T-helper 17 cell (primary cell): Measurements from ENCODE around the gene ADARB2. TPM values are rescaled to one million over a fixed set of nuclear protein-coding genes. Genes with fewer than 3 reads are reported as not detected.

Experiments used
- ATAC-seq: fragments of 150-1000 bp; cut with Tn5 transposase; 2 replicates; pipeline ENCODE4 v1.10.0; 2021; ENCODE audit warnings: mild to moderate bottlenecking, moderate library complexity
- DNase-seq, 3 donors: peaks; one replicate each; pipeline versions ENCODE4 v3.0.0 to v3.0.0-alpha.2; 2020 to 2021
- H3K9me3 ChIP-seq: one replicate; pipeline ENCODE4 v1.7.0; 2013; ENCODE audit warnings: low read length, mild to moderate bottlenecking; ENCODE audit not compliant: control insufficient read depth, poor library complexity, severe bottlenecking
- H3K27ac Mint-ChIP-seq: one replicate; pipeline ENCODE4 v1.8.0; 2022; ENCODE audit warnings: mild to moderate bottlenecking, moderate library complexity, mixed read lengths
- H3K27me3 Mint-ChIP-seq: one replicate; pipeline ENCODE4 v1.8.0; 2022; ENCODE audit warnings: mixed read lengths
- H3K36me3 Mint-ChIP-seq: one replicate; pipeline ENCODE4 v1.8.0; 2022; ENCODE audit warnings: low read depth, mixed read lengths
- H3K4me1 Mint-ChIP-seq: one replicate; pipeline ENCODE4 v1.8.0; 2022; ENCODE audit warnings: mild to moderate bottlenecking, mixed read lengths
- H3K4me3 Mint-ChIP-seq: one replicate; pipeline ENCODE4 v1.8.0; 2022; ENCODE audit warnings: mild to moderate bottlenecking, moderate library complexity, mixed read lengths
- total RNA-seq, 4 donors: library from RNA in 2 of 4; stranded (reverse) in 2 of 4; gene quantifications; one replicate each; pipeline ENCODE4 v1.2.3 and lab custom pipeline; 2022 to 2026

ADARB2 gene
- total RNA-seq, 2 donors from 2014 or later = 0.18 TPM; not detected in 1

DNA sequence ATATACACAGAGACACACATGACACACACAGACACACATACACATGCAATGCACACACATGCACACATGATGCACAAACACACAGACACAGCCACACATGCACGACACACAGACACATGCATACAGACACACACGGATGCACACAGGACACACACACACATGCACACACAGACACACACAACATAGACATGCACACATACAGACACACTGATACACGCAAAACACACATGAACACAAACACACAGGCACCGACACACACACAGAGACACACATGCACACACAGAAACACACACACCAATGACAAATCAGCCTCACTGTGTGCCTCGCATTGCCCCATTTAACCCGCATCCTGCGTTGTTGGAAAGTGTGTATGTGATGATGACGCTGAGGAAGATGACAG is 232.4 kb downstream of the ADARB2 start:
- H3K27ac Mint-ChIP-seq = no peak overlapping the region
- ATAC-seq (no peak), DNase-seq (no peak)
- peaks cover 4% of the 10 kb centered on the region for H3K27me3 Mint-ChIP-seq
- no peaks in the 10 kb centered on the region for H3K4me1 Mint-ChIP-seq
- H3K4me3 Mint-ChIP-seq = no peak overlapping the region
- H3K9me3 ChIP-seq = no peaks in the 10 kb centered on the region
- H3K36me3 Mint-ChIP-seq = no peaks in the 10 kb centered on the region

DNA sequence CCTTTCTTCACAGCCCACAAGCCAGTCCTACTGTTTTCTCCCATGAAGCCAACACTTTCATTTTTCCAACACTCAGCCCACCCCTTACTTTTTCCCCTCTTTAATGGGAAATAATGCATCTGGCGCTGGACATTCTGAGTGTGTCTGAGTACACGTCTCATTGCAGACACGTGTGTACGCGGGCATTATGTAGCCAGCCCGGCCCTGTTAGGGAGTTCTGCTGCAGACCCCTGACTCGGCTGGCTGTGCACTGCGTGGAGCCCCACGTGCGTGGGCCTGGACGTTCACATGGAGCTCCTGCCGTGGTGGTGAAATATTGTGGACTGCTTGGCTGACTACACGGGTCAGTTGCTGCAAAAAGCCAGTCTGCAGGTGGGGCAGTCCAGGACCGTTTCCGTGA is 233.0 kb downstream of the ADARB2 start:
- H3K4me3 Mint-ChIP-seq = no peak overlapping the region
- ATAC-seq = no peak

DNA sequence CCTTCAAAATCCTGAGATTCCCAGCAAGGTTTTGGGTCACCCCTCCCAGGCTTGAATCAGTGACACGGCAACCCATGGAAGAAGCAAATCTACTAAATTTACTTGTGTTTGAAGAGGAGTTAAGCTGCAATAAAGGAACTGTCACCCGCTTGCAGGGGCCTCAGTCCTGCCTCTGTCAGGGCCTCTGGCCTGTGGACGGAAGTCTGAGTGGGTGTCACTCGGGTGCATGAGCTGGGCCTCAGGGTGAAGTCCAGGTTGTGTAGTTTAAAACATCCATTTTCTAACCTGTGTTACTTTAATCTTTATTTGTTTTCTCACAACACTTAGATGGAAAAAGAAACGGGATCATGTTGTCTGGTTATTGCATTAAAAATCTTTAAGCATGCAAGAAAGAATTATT is 234.9 kb downstream of the ADARB2 start:
- H3K36me3 Mint-ChIP-seq = no peaks in the 10 kb centered on the region
- DNase-seq (no peak), ATAC-seq (no peak)
- H3K27me3 Mint-ChIP-seq = no peaks in the 10 kb centered on the region
- no peaks in the 10 kb centered on the region for H3K4me1 Mint-ChIP-seq
- H3K9me3 ChIP-seq = no peaks in the 10 kb centered on the region
- no peak overlapping the region for H3K4me3 Mint-ChIP-seq
- H3K27ac Mint-ChIP-seq = no peak overlapping the region

More for the DNA sequence above, 233.0 kb downstream of the ADARB2 start:
- H3K36me3 Mint-ChIP-seq = no peaks in the 10 kb centered on the region
- H3K27me3 Mint-ChIP-seq = peaks cover 4% of the 10 kb centered on the region
- H3K27ac Mint-ChIP-seq = no peak overlapping the region
- no peaks in the 10 kb centered on the region for H3K4me1 Mint-ChIP-seq
- H3K9me3 ChIP-seq = no peaks in the 10 kb centered on the region
- no peak for DNase-seq

DNA sequence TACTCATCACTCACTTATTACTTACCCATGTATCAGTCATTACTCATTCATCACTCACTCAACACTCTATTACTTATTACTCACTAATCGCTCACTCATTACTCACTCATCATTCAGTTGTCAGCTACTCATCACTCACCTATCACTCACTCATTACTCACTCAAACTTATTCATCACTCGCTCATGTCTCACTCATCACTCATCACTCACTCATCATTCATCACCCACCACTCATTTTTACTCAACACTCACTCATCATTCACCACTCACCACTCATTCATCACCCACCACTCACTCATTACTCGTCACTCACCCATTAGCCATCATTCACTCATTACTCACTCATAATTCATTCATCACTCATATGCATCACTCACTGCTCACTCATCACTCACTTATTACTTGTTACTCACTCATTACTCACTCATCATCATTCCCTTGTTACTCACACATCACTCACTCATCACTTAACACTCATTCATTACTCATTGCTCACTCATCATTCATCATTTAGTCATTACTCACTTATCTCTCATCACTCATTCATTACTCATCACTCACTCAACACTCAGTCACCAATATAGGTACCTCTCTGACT is 237.9 kb downstream of the ADARB2 start:
- H3K36me3 Mint-ChIP-seq = no peaks in the 10 kb centered on the region
- H3K4me3 Mint-ChIP-seq = no peak overlapping the region
- H3K27me3 Mint-ChIP-seq = no peaks in the 10 kb centered on the region
- peaks cover 3% of the 10 kb centered on the region for H3K9me3 ChIP-seq
- no peaks in the 10 kb centered on the region for H3K4me1 Mint-ChIP-seq
- no peak for ATAC-seq
- DNase-seq = no peak
- H3K27ac Mint-ChIP-seq = no peak overlapping the region

DNA sequence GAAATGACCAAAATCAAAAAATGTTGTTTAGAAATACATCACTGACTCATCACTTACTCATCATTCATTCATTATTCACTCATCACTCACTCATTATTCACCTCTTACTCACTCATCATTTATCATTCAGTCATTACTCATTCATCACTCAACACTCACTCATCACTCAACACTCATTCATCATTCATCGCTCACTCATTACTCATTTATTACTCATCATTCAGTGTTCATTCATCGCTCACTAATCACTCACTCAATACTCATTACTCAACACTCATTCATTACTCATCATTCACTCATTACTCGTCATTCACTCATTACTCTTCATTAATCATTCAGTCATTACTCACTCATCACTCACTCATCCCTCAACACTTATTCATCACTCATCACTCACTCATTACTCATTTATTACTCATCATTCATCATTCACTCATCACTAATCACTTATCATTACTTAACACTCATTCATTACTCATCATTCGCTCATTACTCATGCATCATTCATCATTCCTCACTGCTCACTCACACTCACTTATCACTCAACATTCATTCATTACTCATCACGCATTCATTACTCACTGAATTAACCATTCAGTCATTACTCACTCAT is 238.5 kb downstream of the ADARB2 start:
- DNase-seq (no peak), ATAC-seq (no peak)
- Mint-ChIP-seq H3K27me3 (no peaks in the 10 kb centered on the region), H3K4me1 (no peaks in the 10 kb centered on the region), H3K4me3 (no peak overlapping the region), H3K27ac (no peak overlapping the region), H3K36me3 (no peaks in the 10 kb centered on the region)
- H3K9me3 ChIP-seq = peaks cover 3% of the 10 kb centered on the region

DNA sequence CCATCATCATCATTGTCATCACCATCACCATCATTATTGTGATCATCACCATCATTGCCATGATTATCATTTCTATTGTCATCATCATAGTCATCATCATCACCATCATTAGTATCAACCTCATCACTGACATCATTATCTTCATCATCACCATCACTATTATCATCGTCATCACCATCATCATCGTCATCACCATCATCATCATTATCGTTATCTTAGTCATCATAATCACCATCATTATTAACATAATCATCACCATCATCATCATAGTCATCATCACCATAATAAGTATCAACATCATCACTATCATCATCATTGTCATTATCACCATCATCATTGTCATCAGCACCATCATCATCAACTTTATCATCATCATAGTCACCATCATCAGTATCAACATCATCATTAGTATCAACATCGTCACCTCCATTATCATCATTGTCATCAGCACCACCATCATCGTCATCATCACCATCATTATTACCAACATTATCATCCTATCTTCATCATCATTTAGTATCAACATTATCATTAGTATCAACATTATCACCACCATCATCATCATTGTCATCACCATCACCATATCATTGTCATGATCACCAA is 241.3 kb downstream of the ADARB2 start:
- H3K9me3 ChIP-seq = peaks cover 3% of the 10 kb centered on the region
- Mint-ChIP-seq H3K36me3 (no peaks in the 10 kb centered on the region), H3K27ac (no peak overlapping the region), H3K4me1 (no peaks in the 10 kb centered on the region), H3K27me3 (no peaks in the 10 kb centered on the region), H3K4me3 (no peak overlapping the region)
- no peak for DNase-seq
- no peak for ATAC-seq

DNA sequence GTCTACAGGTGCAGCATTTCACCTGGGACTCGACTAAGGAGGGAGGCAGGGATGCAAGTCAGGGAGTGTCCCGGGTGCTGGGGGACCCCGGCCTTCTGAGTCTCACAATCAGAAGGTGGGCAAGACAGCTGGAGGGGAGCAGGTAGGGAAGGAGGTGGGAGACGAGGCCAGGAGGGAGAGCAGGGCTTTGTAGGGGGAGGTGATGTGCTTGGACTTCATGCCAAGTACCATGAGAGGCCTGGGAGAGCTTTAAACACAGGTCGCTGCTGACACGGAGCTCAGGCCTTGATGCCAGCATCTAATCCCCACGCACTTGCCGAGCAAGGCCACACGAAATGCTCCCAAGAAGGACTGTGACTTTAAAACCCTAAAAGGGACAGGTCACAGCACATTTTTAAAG is 244.7 kb downstream of the ADARB2 start:
- Mint-ChIP-seq H3K36me3 (no peaks in the 10 kb centered on the region), H3K27me3 (peaks cover 12% of the 10 kb centered on the region), H3K27ac (no peak overlapping the region), H3K4me3 (no peak overlapping the region), H3K4me1 (no peaks in the 10 kb centered on the region)
- ATAC-seq (no peak), DNase-seq (no peak)
- peaks cover 3% of the 10 kb centered on the region for H3K9me3 ChIP-seq

DNA sequence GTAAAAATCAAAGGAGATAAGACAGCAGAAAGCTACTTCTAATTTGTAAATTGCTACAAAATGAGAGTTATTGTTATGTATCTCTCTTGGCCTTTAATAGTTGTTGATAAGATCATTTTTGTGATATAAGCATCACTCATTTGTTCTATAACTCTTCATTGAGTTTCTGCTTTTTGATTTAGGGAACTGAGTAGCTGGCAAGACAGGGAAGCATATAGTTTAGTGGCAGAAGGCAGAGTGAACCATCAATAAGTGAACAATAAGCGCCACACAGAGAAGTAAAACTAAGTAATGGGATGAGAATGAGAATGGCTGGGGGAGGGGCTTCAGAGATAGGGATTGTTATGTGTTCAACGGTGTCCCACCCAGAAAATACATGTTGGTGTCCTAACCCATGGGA is 245.4 kb downstream of the ADARB2 start:
- H3K27ac Mint-ChIP-seq = no peak overlapping the region
- peaks cover under 1% of the 10 kb centered on the region for H3K9me3 ChIP-seq
- no peaks in the 10 kb centered on the region for H3K36me3 Mint-ChIP-seq
- H3K27me3 Mint-ChIP-seq = peaks cover 19% of the 10 kb centered on the region
- no peak for DNase-seq
- ATAC-seq = no peak
- no peaks in the 10 kb centered on the region for H3K4me1 Mint-ChIP-seq
- H3K4me3 Mint-ChIP-seq = no peak overlapping the region

DNA sequence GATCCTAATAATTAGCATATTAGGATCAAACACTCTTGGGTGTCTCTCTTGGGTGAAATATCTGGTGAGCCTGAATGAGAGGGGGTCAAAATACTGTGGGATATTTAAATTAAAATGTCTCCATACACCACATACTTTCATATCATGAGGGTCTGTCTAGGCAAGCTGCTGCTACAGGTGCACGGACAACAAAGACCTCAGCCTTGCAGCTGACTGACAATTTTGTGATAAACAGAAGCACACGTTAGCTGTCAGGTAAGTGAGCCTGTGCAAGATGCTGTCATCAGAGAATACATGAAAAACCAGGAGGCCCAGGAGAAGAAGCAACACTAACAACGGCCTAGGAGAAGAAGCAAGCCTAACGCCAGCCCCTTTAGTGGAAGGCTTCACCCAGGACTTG is 247.5 kb downstream of the ADARB2 start:
- Mint-ChIP-seq H3K4me3 (no peak overlapping the region), H3K36me3 (no peaks in the 10 kb centered on the region), H3K4me1 (no peaks in the 10 kb centered on the region), H3K27ac (no peak overlapping the region), H3K27me3 (peaks cover 20% of the 10 kb centered on the region)
- no peak for DNase-seq
- no peaks in the 10 kb centered on the region for H3K9me3 ChIP-seq
- ATAC-seq = no peak

DNA sequence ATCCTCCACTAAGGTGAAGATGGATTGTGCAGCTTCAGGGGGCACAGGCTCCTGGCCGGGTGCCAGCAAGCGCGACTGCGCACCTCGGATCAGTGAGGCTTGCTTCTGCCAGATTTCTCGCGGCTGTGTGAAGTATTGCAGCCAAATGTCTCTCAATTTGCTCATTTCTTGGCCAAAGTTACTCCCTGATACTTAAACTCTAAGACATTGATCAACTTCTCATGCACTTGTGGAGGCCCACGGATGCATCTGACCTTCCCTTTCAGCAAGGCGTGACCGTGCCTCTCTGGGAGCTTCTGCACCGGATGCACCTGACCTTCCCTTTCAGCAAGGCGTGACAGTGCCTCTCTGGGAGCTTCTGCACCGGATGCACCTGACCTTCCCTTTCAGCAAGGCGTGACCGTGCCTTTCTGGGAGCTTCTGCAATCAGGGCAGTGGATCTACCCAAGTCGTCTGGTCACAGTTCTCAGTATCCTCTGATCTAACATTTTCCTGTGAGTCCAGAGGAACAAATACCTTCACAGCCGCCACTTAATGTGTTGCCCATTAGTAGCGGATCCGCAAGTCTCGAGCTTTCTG is 248.3 kb downstream of the ADARB2 start:
- Mint-ChIP-seq H3K36me3 (no peaks in the 10 kb centered on the region), H3K4me3 (no peak overlapping the region), H3K4me1 (no peaks in the 10 kb centered on the region), H3K27ac (no peak overlapping the region), H3K27me3 (peaks cover 25% of the 10 kb centered on the region)
- peak; percentile 71 for ATAC-seq
- H3K9me3 ChIP-seq = no peaks in the 10 kb centered on the region
- no peak for DNase-seq

DNA sequence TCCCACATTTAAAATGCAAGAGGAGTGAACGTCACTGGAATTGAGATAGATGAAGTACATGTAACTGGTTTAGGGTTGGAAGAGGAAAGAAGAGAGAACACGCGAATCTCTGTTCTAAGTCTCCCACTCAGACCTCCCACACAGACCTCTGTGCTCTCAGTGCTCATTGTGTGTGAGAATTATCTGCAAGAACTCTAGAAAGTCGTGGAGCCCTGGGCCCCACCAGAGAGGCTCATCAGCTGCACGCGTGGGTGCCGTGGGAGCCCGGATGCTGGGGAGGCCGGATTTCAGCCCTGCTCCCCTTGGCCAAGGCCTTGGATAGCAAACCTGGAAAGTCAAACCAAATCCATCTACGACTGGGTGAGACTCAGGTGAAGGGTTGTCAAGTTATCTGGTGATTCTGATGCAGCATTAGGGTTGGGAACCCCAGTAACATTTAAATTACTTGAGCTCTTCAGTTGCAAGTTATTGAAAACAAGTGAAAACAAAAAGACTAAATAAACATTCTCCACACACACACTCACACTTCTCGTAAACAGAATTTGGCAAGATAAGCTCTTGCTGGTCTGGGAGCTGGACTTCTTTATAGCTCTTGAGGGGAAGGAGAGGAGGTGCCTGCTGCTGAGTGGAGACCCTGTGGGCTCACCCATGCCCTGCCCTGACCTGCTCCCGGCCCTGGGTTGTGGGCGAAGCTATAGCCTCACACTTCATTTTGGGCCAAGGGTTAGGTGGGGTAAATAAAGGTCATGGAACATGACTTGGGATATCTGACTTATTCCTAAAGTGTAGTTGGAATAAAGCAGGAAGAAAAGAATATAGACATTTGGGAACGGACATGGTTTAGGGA is 250.3 kb downstream of the ADARB2 start:
- no peak for DNase-seq
- Mint-ChIP-seq H3K4me3 (no peak overlapping the region), H3K27me3 (peaks cover 26% of the 10 kb centered on the region), H3K27ac (no peak overlapping the region), H3K4me1 (no peaks in the 10 kb centered on the region), H3K36me3 (no peaks in the 10 kb centered on the region)
- H3K9me3 ChIP-seq = no peaks in the 10 kb centered on the region
- ATAC-seq = no peak

DNA sequence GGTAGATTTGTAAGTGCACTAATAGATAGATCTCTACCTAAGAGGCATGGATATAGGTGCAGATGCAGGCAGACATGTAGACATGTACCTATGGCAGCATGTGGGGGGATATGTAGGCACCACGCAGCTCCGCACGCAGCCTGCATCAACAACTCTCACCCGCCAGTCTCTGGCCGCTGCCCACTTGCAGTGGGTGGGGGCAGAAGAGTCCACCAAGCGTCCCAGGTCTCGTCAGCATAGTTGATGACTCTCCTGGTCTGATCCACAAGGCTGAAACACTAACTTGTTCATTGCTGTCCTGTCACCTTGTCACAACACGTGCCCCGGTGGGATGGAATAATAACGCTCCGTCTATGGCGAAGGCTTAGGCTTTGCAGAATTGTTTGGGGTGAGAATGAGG is 252.0 kb downstream of the ADARB2 start:
- no peaks in the 10 kb centered on the region for H3K4me1 Mint-ChIP-seq
- H3K36me3 Mint-ChIP-seq = no peaks in the 10 kb centered on the region
- no peaks in the 10 kb centered on the region for H3K9me3 ChIP-seq
- DNase-seq = no peak
- ATAC-seq = no peak
- H3K27me3 Mint-ChIP-seq = peaks cover 26% of the 10 kb centered on the region
- no peak overlapping the region for H3K27ac Mint-ChIP-seq
- no peak overlapping the region for H3K4me3 Mint-ChIP-seq

DNA sequence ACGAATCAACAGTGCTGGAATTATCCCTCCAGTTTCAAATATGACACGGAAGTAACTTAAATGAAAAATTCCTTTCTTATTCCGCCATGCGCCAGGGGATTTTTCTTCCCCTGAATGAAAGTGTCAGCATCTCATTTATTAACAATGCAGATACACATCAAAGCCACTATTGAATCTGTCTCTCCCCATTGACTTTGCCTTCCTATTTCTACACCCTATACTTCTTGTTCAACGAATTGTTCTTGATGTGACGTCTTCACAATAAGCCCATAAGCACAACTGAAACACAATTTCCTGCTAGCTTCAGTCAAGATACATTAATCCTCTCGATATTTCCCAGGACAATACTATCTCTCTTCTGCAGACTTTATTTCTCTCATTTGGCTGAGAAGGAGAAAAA is 253.5 kb downstream of the ADARB2 start:
- H3K4me1 Mint-ChIP-seq = no peaks in the 10 kb centered on the region
- no peaks in the 10 kb centered on the region for H3K9me3 ChIP-seq
- peaks cover 28% of the 10 kb centered on the region for H3K27me3 Mint-ChIP-seq
- no peak for ATAC-seq
- H3K36me3 Mint-ChIP-seq = no peaks in the 10 kb centered on the region
- no peak overlapping the region for H3K27ac Mint-ChIP-seq
- DNase-seq = no peak
- H3K4me3 Mint-ChIP-seq = no peak overlapping the region
